Neural cell (in vitro differentiated cells): ENCODE results near the gene MAD1L1. TPM values are rescaled to one million over a fixed set of nuclear protein-coding genes. Genes with fewer than 3 reads are reported as not detected.

Source experiments
- H2AFZ ChIP-seq: fragments of 200-600, 300-800 bp; sonication (generic), shearing (Covaris generic); 2 replicates; pipeline ENCODE4 v1.6.0; 2014; ENCODE audit warnings: low read depth, mild to moderate bottlenecking, antibody characterized with exemption, low read length, moderate library complexity
- H3F3A ChIP-seq: fragments of 200-600 bp; shearing (Covaris generic); 2 replicates; pipeline ENCODE4 v1.6.1; 2016; ENCODE audit warnings: mild to moderate bottlenecking, moderate library complexity, mixed read lengths, antibody characterized with exemption, low read length; ENCODE audit not compliant: insufficient read depth, poor library complexity, severe bottlenecking
- H3K27ac ChIP-seq: fragments of 200-600, 300-800 bp; sonication (generic), shearing (Covaris generic); 2 replicates; pipeline ENCODE4 v1.5.1; 2014; ENCODE audit warnings: mild to moderate bottlenecking, low read length, moderate library complexity
- H3K27me3 ChIP-seq: fragments of 300-800, 200-600 bp; sonication (generic), shearing (Covaris generic); 2 replicates; pipeline ENCODE4 v1.6.0; 2014; ENCODE audit warnings: mild to moderate bottlenecking, low read depth, low read length, moderate library complexity; ENCODE audit not compliant: insufficient read depth
- H3K36me3 ChIP-seq: fragments of 300-800, 200-600 bp; sonication (generic), shearing (Covaris generic); 2 replicates; pipeline ENCODE4 v1.5.1; 2014; ENCODE audit warnings: mild to moderate bottlenecking, antibody characterized with exemption, low read length, moderate library complexity; ENCODE audit not compliant: insufficient read depth
- H3K4me2 ChIP-seq: fragments of 300-800, 200-600 bp; sonication (generic), shearing (Covaris generic); 2 replicates; pipeline ENCODE4 v1.6.0; 2014; ENCODE audit warnings: mild to moderate bottlenecking, low read length
- H3K4me3 ChIP-seq: fragments of 300-800, 200-600 bp; sonication (generic), shearing (Covaris generic); 2 replicates; pipeline ENCODE4 v1.5.1; 2014; ENCODE audit warnings: mild to moderate bottlenecking, low read length, moderate library complexity
- H3K79me2 ChIP-seq: fragments of 200-600 bp; shearing (Covaris generic); replicated peaks from 2 replicates; pipeline ENCODE4 v1.6.0; 2014; ENCODE audit warnings: mild to moderate bottlenecking, low read length, moderate library complexity; ENCODE audit not compliant: insufficient read depth
- H3K9ac ChIP-seq: fragments of 300-800, 200-600 bp; sonication (generic), shearing (Covaris generic); 2 replicates; pipeline ENCODE4 v1.6.1; 2016; ENCODE audit warnings: mild to moderate bottlenecking, low read length, mixed read lengths
- H3K9me2 ChIP-seq: fragments of 200-600 bp; shearing (Covaris generic); 2 replicates; pipeline ENCODE4 v1.6.1; 2016; ENCODE audit warnings: mild to moderate bottlenecking, low read length, mixed read lengths; ENCODE audit not compliant: insufficient read depth
- H3K9me3 ChIP-seq: fragments of 200-600, 300-800 bp; sonication (generic), shearing (Covaris generic); 2 replicates; pipeline ENCODE4 v1.6.1; 2016; ENCODE audit warnings: mild to moderate bottlenecking, mixed run types, low read length, moderate library complexity, mixed read lengths
- H4K20me1 ChIP-seq: fragments of 200-600 bp; shearing (Covaris generic); 2 replicates; pipeline ENCODE4 v1.6.1; 2016; ENCODE audit warnings: mild to moderate bottlenecking, mixed run types; ENCODE audit not compliant: insufficient read depth
- CTCF ChIP-seq: fragments of 450-650 bp; IDR thresholded peaks from 2 replicates; pipeline ENCODE4 v1.5.1; 2014; ENCODE audit warnings: antibody characterized with exemption, mild to moderate bottlenecking, moderate library complexity; ENCODE audit not compliant: poor library complexity, severe bottlenecking
- EP300 ChIP-seq: fragments of 450-650 bp; conservative IDR thresholded peaks from 2 replicates; pipeline ENCODE4 v1.6.1; 2014; ENCODE audit warnings: antibody characterized with exemption, mild to moderate bottlenecking, moderate library complexity; ENCODE audit not compliant: poor library complexity, severe bottlenecking
- EZH2 ChIP-seq: fragments of 200-600, 300-800 bp; shearing (Covaris generic), sonication (generic); IDR thresholded peaks from 2 replicates; pipeline ENCODE4 v1.6.1; 2014; ENCODE audit warnings: antibody characterized with exemption, low read length, borderline replicate concordance, mild to moderate bottlenecking; ENCODE audit not compliant: insufficient read depth, poor library complexity, severe bottlenecking
- MXI1 ChIP-seq: fragments of 450-650 bp; conservative IDR thresholded peaks from 2 replicates; pipeline ENCODE4 v1.6.1; 2014; ENCODE audit warnings: antibody characterized with exemption, mild to moderate bottlenecking; ENCODE audit not compliant: poor library complexity, severe bottlenecking
- POLR2AphosphoS5 ChIP-seq: IDR thresholded peaks from 2 replicates; pipeline ENCODE4 v1.6.1; 2012
- RAD21 ChIP-seq: fragments of 450-650 bp; conservative IDR thresholded peaks from 2 replicates; pipeline ENCODE4 v1.6.1; 2014; ENCODE audit warnings: antibody characterized with exemption, mild to moderate bottlenecking, moderate library complexity
- REST ChIP-seq: IDR thresholded peaks from 2 replicates; pipeline ENCODE4 v1.6.1; 2012; ENCODE audit warnings: borderline replicate concordance
- SMC3 ChIP-seq: fragments of 450-650 bp; conservative IDR thresholded peaks from 2 replicates; pipeline ENCODE4 v1.6.1; 2014; ENCODE audit warnings: antibody characterized with exemption, mild to moderate bottlenecking, moderate library complexity; ENCODE audit not compliant: poor library complexity
- TAF1 ChIP-seq: IDR thresholded peaks from 2 replicates; pipeline ENCODE4 v1.6.1; 2012; ENCODE audit warnings: low read depth
- polyA plus RNA-seq: library from polyadenylated mRNA; depleted of rRNA; stranded (reverse); fragments of >200 nt; gene quantifications from 2 replicates; pipeline ENCODE4 v1.2.3, GENCODE V29; 2014

MAD1L1 gene
- polyA plus RNA-seq, 1 donor from 2014 or later, result 31.4 TPM

GRCh38 chr7:2253021-2253420, 20.3 kb upstream of the MAD1L1 start:
- H3K27me3 ChIP-seq, result no peaks in the 10 kb centered on the region
- H3K4me3 ChIP-seq, result no peak overlapping the region
- H3K4me2 ChIP-seq, result no peak overlapping the region
- no peaks in the 10 kb centered on the region for H4K20me1 ChIP-seq
- H3K9me2 ChIP-seq, result no peaks in the 10 kb centered on the region
- H3K36me3 ChIP-seq, result no peaks in the 10 kb centered on the region
- H3K9me3 ChIP-seq, result no peaks in the 10 kb centered on the region
- H3K79me2 ChIP-seq, result no peaks in the 10 kb centered on the region
- H2AFZ ChIP-seq, result no peak overlapping the region
- no peak overlapping the region for H3K27ac ChIP-seq
- no peak for TF ChIP-seq RAD21
- no peak for TF ChIP-seq REST
- no peak for TF ChIP-seq POLR2AphosphoS5
- TF ChIP-seq TAF1, result no peak
- TF ChIP-seq SMC3, result no peak
- TF ChIP-seq MXI1, result no peak
- no peak for TF ChIP-seq EP300
- TF ChIP-seq EZH2, result no peak
- no peak for TF ChIP-seq CTCF
- no peaks in the 10 kb centered on the region for H3F3A ChIP-seq
- no peak overlapping the region for H3K9ac ChIP-seq

GRCh38 chr7:2251841-2252771, 19.4 kb upstream of the MAD1L1 start:
- Histone ChIP-seq H3K27ac (no peak overlapping the region), H4K20me1 (no peaks in the 10 kb centered on the region), H2AFZ (no peak overlapping the region), H3K4me3 (no peak overlapping the region), H3K27me3 (no peaks in the 10 kb centered on the region), H3K9ac (no peak overlapping the region), H3K4me2 (no peak overlapping the region), H3K79me2 (no peaks in the 10 kb centered on the region), H3F3A (no peaks in the 10 kb centered on the region), H3K9me3 (no peaks in the 10 kb centered on the region), H3K9me2 (no peaks in the 10 kb centered on the region), H3K36me3 (no peaks in the 10 kb centered on the region)
- no peak for TF ChIP-seq TAF1
- no peak for TF ChIP-seq CTCF
- TF ChIP-seq EZH2, result no peak
- no peak for TF ChIP-seq RAD21
- no peak for TF ChIP-seq POLR2AphosphoS5
- no peak for TF ChIP-seq MXI1
- no peak for TF ChIP-seq REST
- TF ChIP-seq EP300, result no peak
- TF ChIP-seq SMC3, result no peak
